DOHH2 (cell line): ENCODE data around the gene LRG1.

Source experiments
- EZH2phosphoT487 ChIP-seq: fragments of 200-600 bp; sonication (generic); IDR thresholded peaks from 2 replicates; pipeline ENCODE4 v1.6.1; 2017; ENCODE audit warnings: borderline replicate concordance, mild to moderate bottlenecking, antibody characterized with exemption, low read length, moderate library complexity, mixed read lengths
- TF ChIP-seq, protein P1 (sequence below): fragments of 200-600 bp; sonication (generic); IDR thresholded peaks from one replicate; pipeline ENCODE4 v1.5.1; 2014; ENCODE audit warnings: antibody characterized with exemption, mild to moderate bottlenecking, low read depth, low read length; ENCODE audit not compliant: poor library complexity, severe bottlenecking

DNA sequence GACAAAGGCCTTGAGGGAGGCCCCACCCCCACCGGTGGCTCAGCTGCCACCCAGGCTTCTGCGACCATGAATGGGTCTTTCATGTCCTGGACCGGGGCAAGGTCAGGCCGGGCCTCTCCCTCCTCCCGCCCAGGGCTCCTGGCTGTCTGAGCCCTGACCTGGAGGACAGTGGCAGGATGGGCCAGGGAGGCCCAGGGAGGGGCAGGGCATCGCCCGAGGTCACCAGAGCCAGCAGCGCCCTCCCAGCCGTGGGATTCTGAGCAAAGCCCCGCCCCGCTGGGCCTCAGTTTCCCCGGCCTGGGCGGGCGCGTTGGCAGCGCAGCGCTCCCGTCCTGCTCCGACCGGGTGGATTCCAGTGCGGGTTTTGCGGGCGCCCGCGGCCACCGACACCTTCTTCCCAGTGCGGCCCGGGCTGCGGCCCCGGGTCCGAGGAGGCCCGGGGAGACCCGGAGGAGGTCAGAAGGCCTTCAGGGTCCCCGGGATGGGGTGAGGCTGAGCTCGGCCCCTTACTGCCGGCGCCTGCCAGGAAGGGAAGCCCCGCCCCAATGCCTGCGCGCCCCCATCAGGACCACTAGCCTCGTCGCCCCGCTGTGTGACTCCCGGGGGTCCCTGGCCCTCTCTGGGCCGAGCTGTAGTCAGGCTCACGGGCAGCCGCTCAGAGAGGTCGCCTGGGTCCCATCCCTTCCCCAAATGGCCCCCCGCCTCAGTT is 44.3 kb upstream of the LRG1 start:
- TF ChIP-seq, protein P1, sequence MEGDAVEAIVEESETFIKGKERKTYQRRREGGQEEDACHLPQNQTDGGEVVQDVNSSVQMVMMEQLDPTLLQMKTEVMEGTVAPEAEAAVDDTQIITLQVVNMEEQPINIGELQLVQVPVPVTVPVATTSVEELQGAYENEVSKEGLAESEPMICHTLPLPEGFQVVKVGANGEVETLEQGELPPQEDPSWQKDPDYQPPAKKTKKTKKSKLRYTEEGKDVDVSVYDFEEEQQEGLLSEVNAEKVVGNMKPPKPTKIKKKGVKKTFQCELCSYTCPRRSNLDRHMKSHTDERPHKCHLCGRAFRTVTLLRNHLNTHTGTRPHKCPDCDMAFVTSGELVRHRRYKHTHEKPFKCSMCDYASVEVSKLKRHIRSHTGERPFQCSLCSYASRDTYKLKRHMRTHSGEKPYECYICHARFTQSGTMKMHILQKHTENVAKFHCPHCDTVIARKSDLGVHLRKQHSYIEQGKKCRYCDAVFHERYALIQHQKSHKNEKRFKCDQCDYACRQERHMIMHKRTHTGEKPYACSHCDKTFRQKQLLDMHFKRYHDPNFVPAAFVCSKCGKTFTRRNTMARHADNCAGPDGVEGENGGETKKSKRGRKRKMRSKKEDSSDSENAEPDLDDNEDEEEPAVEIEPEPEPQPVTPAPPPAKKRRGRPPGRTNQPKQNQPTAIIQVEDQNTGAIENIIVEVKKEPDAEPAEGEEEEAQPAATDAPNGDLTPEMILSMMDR: no peak
- no peak for TF ChIP-seq EZH2phosphoT487
